IMR-90 (cell line): ENCODE measurements around the gene TNK1. TPM values are rescaled to one million over a fixed set of nuclear protein-coding genes. Genes with fewer than 3 reads are reported as not detected.

Experiments
- ATAC-seq: fragments of 200-7000 bp; cut with Tn5 transposase; 2 replicates; pipeline ENCODE4 v1.9.1; 2020; ENCODE audit warnings: low read depth, mild to moderate bottlenecking, moderate library complexity
- BruUV-seq: library from RNA; stranded (reverse); fragments of 400-500 nt; replicated peaks from 2 replicates; lab custom pipeline; 2021; lab: Mats Ljungman, UMichigan
- CTCF ChIA-PET: fragments of 300-600 bp; formaldehyde crosslinking; extraction: SDS; loops from one replicate; lab custom pipeline; 2021; ENCODE audit warnings: antibody characterized with exemption; lab: Yijun Ruan, JAX
- POLR2A ChIA-PET: fragments of 300-600 bp; sonication (Branson Sonifier 250); formaldehyde crosslinking; loops from one replicate; lab custom pipeline; 2022; ENCODE audit warnings: antibody characterized with exemption; ENCODE audit not compliant: unreplicated experiment; lab: Charles Lee
- DNase-seq: peaks from one replicate; pipeline ENCODE4 v3.0.0; 2013
- H2AFZ ChIP-seq: replicated peaks from 2 replicates; pipeline ENCODE3; 2013; ENCODE audit warnings: low read length, mild to moderate bottlenecking; ENCODE audit not compliant: poor library complexity
- H2AK5ac ChIP-seq: 2 replicates; pipeline ENCODE4 v1.6.1; 2013; ENCODE audit warnings: low read depth, low read length, inconsistent platforms
- H2AK9ac ChIP-seq: replicated peaks from 2 replicates; pipeline ENCODE3; 2013; ENCODE audit warnings: mild to moderate bottlenecking, low read depth, low read length, moderate library complexity; ENCODE audit not compliant: poor library complexity
- H2BK120ac ChIP-seq: 2 replicates; pipeline ENCODE4 v1.6.1; 2013; ENCODE audit warnings: low read depth, low read length, inconsistent platforms
- H2BK15ac ChIP-seq: 3 replicates; pipeline ENCODE4 v1.6.1; 2013; ENCODE audit warnings: low read depth, low read length, inconsistent platforms
- H2BK20ac ChIP-seq: 2 replicates; pipeline ENCODE4 v1.6.1; 2013; ENCODE audit warnings: low read depth, mild to moderate bottlenecking, inconsistent platforms, low read length, moderate library complexity
- H2BK5ac ChIP-seq: 2 replicates; pipeline ENCODE4 v1.6.1; 2013; ENCODE audit warnings: mild to moderate bottlenecking, low read depth, low read length, inconsistent platforms; ENCODE audit not compliant: poor library complexity, severe bottlenecking
- H3K14ac ChIP-seq: replicated peaks from 2 replicates; pipeline ENCODE4 v1.6.1; 2013; ENCODE audit warnings: low read depth, low read length, inconsistent platforms
- H3K18ac ChIP-seq: 2 replicates; pipeline ENCODE4 v1.6.1; 2013; ENCODE audit warnings: low read depth, low read length, control low read depth
- H3K23ac ChIP-seq: 2 replicates; pipeline ENCODE4 v1.6.1; 2013; ENCODE audit warnings: low read depth, low read length, inconsistent platforms
- H3K27ac ChIP-seq: 2 replicates; pipeline ENCODE4 v1.5.1; 2013; ENCODE audit warnings: mild to moderate bottlenecking, control low read depth, low read length; ENCODE audit not compliant: insufficient read depth
- H3K27me3 ChIP-seq: 2 replicates; pipeline ENCODE4 v1.6.1; 2013; ENCODE audit warnings: low read length; ENCODE audit not compliant: control insufficient read depth, insufficient read depth
- H3K36me3 ChIP-seq: 2 replicates; pipeline ENCODE4 v1.6.1; 2013; ENCODE audit warnings: low read length, mixed read lengths; ENCODE audit not compliant: control insufficient read depth, insufficient read depth
- H3K4ac ChIP-seq: 2 replicates; pipeline ENCODE4 v1.6.1; 2013; ENCODE audit warnings: low read depth, low read length, inconsistent platforms
- H3K4me1 ChIP-seq: 2 replicates; pipeline ENCODE4 v1.6.1; 2013; ENCODE audit warnings: low read length, mixed read lengths; ENCODE audit not compliant: control insufficient read depth, insufficient read depth
- H3K4me2 ChIP-seq: 2 replicates; pipeline ENCODE4 v1.6.1; 2013; ENCODE audit warnings: low read depth, mild to moderate bottlenecking, control low read depth, low read length, moderate library complexity
- H3K4me3 ChIP-seq: 2 replicates; pipeline ENCODE4 v1.5.1; 2013; ENCODE audit warnings: low read depth, mild to moderate bottlenecking, control low read depth, low read length, moderate library complexity; ENCODE audit not compliant: insufficient read depth
- H3K56ac ChIP-seq: 2 replicates; pipeline ENCODE4 v1.6.1; 2013; ENCODE audit warnings: low read length, inconsistent platforms; ENCODE audit not compliant: insufficient read depth; ENCODE audit errors: extremely low read depth
- H3K79me1 ChIP-seq, 2 experiments: 2 replicates each; pipeline ENCODE4 v1.6.1; 2013; ENCODE audit warnings: low read length in 2 of 2, inconsistent platforms in 1 of 2, low read depth in 1 of 2
- H3K9ac ChIP-seq: 2 replicates; pipeline ENCODE4 v1.6.1; 2013; ENCODE audit warnings: low read depth, low read length, control low read depth
- H3K9me1 ChIP-seq: 2 replicates; pipeline ENCODE4 v1.6.1; 2013; ENCODE audit warnings: low read length, inconsistent platforms; ENCODE audit not compliant: insufficient read depth
- H3K9me3 ChIP-seq: 2 replicates; pipeline ENCODE4 v1.6.1; 2013; ENCODE audit warnings: low read length; ENCODE audit not compliant: control insufficient read depth, insufficient read depth
- H4K20me1 ChIP-seq: 2 replicates; pipeline ENCODE4 v1.6.1; 2013; ENCODE audit warnings: low read length, inconsistent platforms; ENCODE audit not compliant: insufficient read depth
- H4K5ac ChIP-seq: 2 replicates; pipeline ENCODE4 v1.6.1; 2013; ENCODE audit warnings: mild to moderate bottlenecking, low read depth, low read length, control low read depth
- H4K8ac ChIP-seq, 2 experiments: 2 replicates each; pipeline ENCODE4 v1.6.1; 2013; ENCODE audit warnings: low read depth in 2 of 2, low read length in 2 of 2, control low read depth in 1 of 2, inconsistent platforms in 1 of 2
- H4K91ac ChIP-seq: 2 replicates; pipeline ENCODE4 v1.6.1; 2013; ENCODE audit warnings: low read depth, low read length, inconsistent platforms; ENCODE audit not compliant: insufficient read depth
- BHLHE40 ChIP-seq: fragments of 150-350 bp; IDR thresholded peaks from 2 replicates; pipeline ENCODE4 v1.6.1; 2016; ENCODE audit warnings: mild to moderate bottlenecking, low read depth, low read length
- MAFK ChIP-seq: IDR thresholded peaks from 2 replicates; pipeline ENCODE4 v1.6.1; 2012; ENCODE audit warnings: low read depth, low read length, improper control_type of control experiment
- POLR2A ChIP-seq: IDR thresholded peaks from 2 replicates; pipeline ENCODE4 v1.6.1; 2012; ENCODE audit warnings: mild to moderate bottlenecking, low read depth, low read length
- RFX5 ChIP-seq: IDR thresholded peaks from 2 replicates; pipeline ENCODE4 v1.8.0; 2012; ENCODE audit warnings: low read depth, mild to moderate bottlenecking, low read length, moderate library complexity
- WGBS, 2 experiments: methylation state at CpG; one replicate each; pipeline versions ENCODE4 v1.1.5 to v1.1.7; 2013; ENCODE audit warnings: missing lambda C conversion rate in 2 of 2; ENCODE audit not compliant: insufficient read length in 1 of 2; ENCODE audit errors: extremely low coverage in 2 of 2; 5-methylcytosine and 5-hydroxymethylcytosine counted together
- dilution Hi-C: fragments of 300-500 bp; cut with HindIII; formaldehyde crosslinking; loops from one replicate; pipeline ENCODE4 v1.14.3; 2018; ENCODE audit warnings: low sequenced_read_pairs; ENCODE audit not compliant: unreplicated experiment
- in situ Hi-C: fragments of 300-500 bp; cut with MboI; formaldehyde crosslinking; loops from 3 replicates; pipeline ENCODE4 v1.14.3; 2019; ENCODE audit warnings: low sequenced_read_pairs, inconsistent platforms, mixed read lengths
- intact Hi-C: fragments of 100-400 bp; cut with micrococcal nuclease; formaldehyde crosslinking; loops from 2 replicates; pipeline ENCODE4 v1.10.0; 2022
- polyA plus RNA-seq, 3 experiments: library from polyadenylated mRNA; depleted of rRNA; stranded (reverse); fragments of >200 nt; gene quantifications; 2 replicates each; pipeline ENCODE4 v1.2.3, GENCODE V29; 2012; ENCODE audit warnings: low replicate concordance in 1 of 3
- total RNA-seq: library from RNA; depleted of rRNA; stranded (reverse); fragments of >200 nt; gene quantifications from 2 replicates; pipeline ENCODE4 v1.2.3, GENCODE V29; 2012

TNK1 gene
- total and polyA plus RNA-seq, 2 of the 4 experiments (the other 2 are of a cell fraction): 0.44 to 0.54 TPM

GRCh38 chr17:7408252-7408727 lies 27.4 kb downstream of the TNK1 start:
- Histone ChIP-seq H3K9ac (no peak overlapping the region), H3K56ac (no peak overlapping the region), H3K9me1 (peaks cover 4% of the 10 kb centered on the region; the same call in 1 of the 2 replicates), H4K91ac (no peak overlapping the region), H4K20me1 (peaks cover 7% of the 10 kb centered on the region), H3K27ac (no peak overlapping the region), H3K4me3 (no peak overlapping the region), H3K36me3 (peaks cover 29% of the 10 kb centered on the region), H3K23ac (no peak overlapping the region), H4K5ac (no peak overlapping the region), H3K14ac (no peak overlapping the region), H3K18ac (no peak overlapping the region), H4K8ac (no peak overlapping the region), H3K79me1 (peaks cover 1 to 36% of the 10 kb centered on the region in 2 experiments), H3K9me3 (no peaks in the 10 kb centered on the region), H2BK20ac (no peak overlapping the region), H2BK15ac (no peak overlapping the region), H3K27me3 (no peaks in the 10 kb centered on the region), H2AK9ac (no peak overlapping the region), H3K4me2 (no peak overlapping the region), H2BK120ac (no peak overlapping the region), H2BK5ac (no peak overlapping the region), H3K4ac (no peak overlapping the region), H2AK5ac (no peak overlapping the region), H2AFZ (no peak overlapping the region), H3K4me1 (peaks cover 9% of the 10 kb centered on the region)
- intact Hi-C loops (no loop called here), dilution Hi-C loops (no loop called here), in situ Hi-C loops (no loop called here)
- ATAC-seq (no peak), DNase-seq (no peak)
- TF ChIP-seq MAFK (no peak), BHLHE40 (no peak), RFX5 (no peak), POLR2A (no peak)
- WGBS, 2 experiments: 82% methylated on average over 47 of the region's 58 CpGs; no CpG with 5 or more reads in 1 of the 2 experiments
- BruUV-seq: no TSS peak
- ChIA-PET POLR2A (no interaction called here), CTCF (no interaction called here)
